ENCODE measurements around the gene NT5DC2.

Gene NT5DC2

GRCh38 chr3:52536112-52536368 is 2.4 kb upstream of the NT5DC2 start:
- no peaks in the 10 kb centered on the region for H3F3A ChIP-seq (ENCODE audit: low read depth)
- no peak for TF ChIP-seq CTCF (conservative IDR thresholded peaks at IDR 0.05; ENCODE audit: low read length)
- no peaks in the 10 kb centered on the region for H3K9me2 ChIP-seq (replicated peaks; ENCODE audit: low read depth, low read length)
- peaks cover 31% of the 10 kb centered on the region for H3K4me1 ChIP-seq (ENCODE audit: insufficient read depth, low read length, poor library complexity, severe bottlenecking)
- peak overlapping the region; percentile 86 for H2AFZ ChIP-seq (ENCODE audit: low read length)
- peak overlapping the region; percentile 70 for H3K4me2 ChIP-seq (ENCODE audit: low read depth, low read length, poor library complexity, severe bottlenecking)
- H3K27me3 ChIP-seq (ENCODE audit: insufficient read depth, low read length, poor library complexity, severe bottlenecking): no peaks in the 10 kb centered on the region
- peaks cover 25% of the 10 kb centered on the region for H4K20me1 ChIP-seq (ENCODE audit: insufficient read depth, low read length, poor library complexity, severe bottlenecking)
- no peaks in the 10 kb centered on the region for H3K9me3 ChIP-seq (ENCODE audit: insufficient read depth, low read depth, low read length)
- H3K9ac ChIP-seq (ENCODE audit: low read depth, low read length, poor library complexity, severe bottlenecking): peak overlapping the region; percentile 27
- peak overlapping the region; percentile 54 for H3K4me3 ChIP-seq (ENCODE audit: low read length, poor library complexity, severe bottlenecking)
- no peaks in the 10 kb centered on the region for H3K36me3 ChIP-seq (ENCODE audit: insufficient read depth, low read length)
- peaks cover 29% of the 10 kb centered on the region for H3K79me2 ChIP-seq (ENCODE audit: insufficient read depth, low read length)

GRCh38 chr3:52535411-52536111 is 1.9 kb upstream of the NT5DC2 start:
- H3K4me3 ChIP-seq (ENCODE audit: low read length, poor library complexity, severe bottlenecking): peak overlapping the region; percentile 54
- no peaks in the 10 kb centered on the region for H3K36me3 ChIP-seq (ENCODE audit: insufficient read depth, low read length)
- H4K20me1 ChIP-seq (ENCODE audit: insufficient read depth, low read length, poor library complexity, severe bottlenecking): peaks cover 25% of the 10 kb centered on the region
- H3K4me2 ChIP-seq (ENCODE audit: low read depth, low read length, poor library complexity, severe bottlenecking): peak overlapping the region; percentile 70
- H3K9ac ChIP-seq (ENCODE audit: low read depth, low read length, poor library complexity, severe bottlenecking): peak overlapping the region; percentile 27
- TF ChIP-seq EZH2phosphoT487 (IDR thresholded peaks at IDR 0.05; ENCODE audit: borderline replicate concordance): no peak
- no peaks in the 10 kb centered on the region for H3K9me3 ChIP-seq (ENCODE audit: insufficient read depth, low read depth, low read length)
- H3K79me2 ChIP-seq (ENCODE audit: insufficient read depth, low read length): peaks cover 29% of the 10 kb centered on the region
- peak overlapping the region; percentile 86 for H2AFZ ChIP-seq (ENCODE audit: low read length)
- no peaks in the 10 kb centered on the region for H3F3A ChIP-seq (ENCODE audit: low read depth)
- H3K27me3 ChIP-seq (ENCODE audit: insufficient read depth, low read length, poor library complexity, severe bottlenecking): no peaks in the 10 kb centered on the region
- H3K9me2 ChIP-seq (replicated peaks; ENCODE audit: low read depth, low read length): no peaks in the 10 kb centered on the region
- peaks cover 31% of the 10 kb centered on the region for H3K4me1 ChIP-seq (ENCODE audit: insufficient read depth, low read length, poor library complexity, severe bottlenecking)

- no peak for TF ChIP-seq EZH2phosphoT487 (IDR thresholded peaks at IDR 0.05; ENCODE audit: borderline replicate concordance)
- no peak for TF ChIP-seq CTCF (conservative IDR thresholded peaks at IDR 0.05; ENCODE audit: low read length)
- Histone ChIP-seq H3K36me3 (ENCODE audit: insufficient read depth, low read length) (no peaks in the 10 kb centered on the region), H3K9me3 (ENCODE audit: insufficient read depth, low read depth, low read length) (no peaks in the 10 kb centered on the region), H3K4me2 (ENCODE audit: low read depth, low read length, poor library complexity, severe bottlenecking) (no peak overlapping the region), H3K79me2 (ENCODE audit: insufficient read depth, low read length) (peaks cover 29% of the 10 kb centered on the region), H3K4me3 (ENCODE audit: low read length, poor library complexity, severe bottlenecking) (no peak overlapping the region), H3K4me1 (ENCODE audit: insufficient read depth, low read length, poor library complexity, severe bottlenecking) (peaks cover 28% of the 10 kb centered on the region), H2AFZ (ENCODE audit: low read length) (0 out of 2 replicates have a peak overlapping the region, but pooled peaks have one; percentile 22), H4K20me1 (ENCODE audit: insufficient read depth, low read length, poor library complexity, severe bottlenecking) (peaks cover 21% of the 10 kb centered on the region), H3K9me2 (replicated peaks; ENCODE audit: low read depth, low read length) (no peaks in the 10 kb centered on the region), H3K27me3 (ENCODE audit: insufficient read depth, low read length, poor library complexity, severe bottlenecking) (no peaks in the 10 kb centered on the region), H3F3A (ENCODE audit: low read depth) (no peaks in the 10 kb centered on the region), H3K9ac (ENCODE audit: low read depth, low read length, poor library complexity, severe bottlenecking) (no peak overlapping the region)
Measured at GRCh38 chr3:52534281-52535183, 875 bp upstream of the NT5DC2 start.

All from Loucy (cell line).